ENCODE data around the gene EMC9.

DNA sequence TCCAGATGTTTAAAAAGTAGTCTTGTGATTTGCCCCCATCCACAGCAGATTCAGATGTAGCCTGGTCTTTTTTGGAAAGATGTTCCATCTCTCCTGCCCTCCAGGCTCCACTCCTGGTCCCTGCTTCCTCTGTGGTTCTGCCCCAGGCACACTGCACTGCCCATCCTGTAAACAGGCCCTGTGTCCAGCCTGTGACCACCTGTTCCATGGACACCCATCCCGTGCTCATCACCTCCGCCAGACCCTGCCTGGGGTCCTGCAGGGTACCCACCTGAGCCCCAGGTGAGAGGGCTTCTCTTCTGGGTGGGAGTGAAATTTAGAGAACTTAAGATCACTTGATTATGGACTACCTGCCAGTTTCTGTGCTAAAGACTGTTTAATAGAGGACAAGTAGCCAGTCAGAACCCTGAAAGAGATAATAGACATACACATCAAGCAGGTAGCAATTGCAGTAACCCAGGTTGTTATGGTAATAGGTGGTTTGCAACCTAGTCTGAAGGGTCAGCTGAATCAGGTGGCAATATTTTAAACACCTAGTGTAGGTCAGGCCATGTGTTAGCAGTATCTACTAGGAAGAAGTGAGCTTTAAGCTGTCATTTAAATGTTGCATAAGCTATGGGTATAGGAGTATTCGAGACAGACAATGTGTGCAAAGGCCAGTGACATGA is 8.0 kb upstream of the EMC9 start:
- TF ChIP-seq POLR2AphosphoS5 (IDR thresholded peaks at IDR 0.05) = no peak
- no peak for TF ChIP-seq CTCF (IDR thresholded peaks at IDR 0.05)

Measured in upper lobe of left lung (tissue), 4 donors.